Stimulated activated CD8-positive, alpha-beta memory T cell treated with anti-CD3 and anti-CD28 coated beads, Interleukin-4, amount 100 ng/mL, for 4 hours (primary cell): ENCODE results near the gene SNX20.

Experiments
- DNase-seq, 2 donors: peaks; one replicate each; pipeline ENCODE4 v3.0.0-alpha.2; 2020; ENCODE audit warnings: low read depth in 2 of 2, low spot score in 1 of 2

The SNX20 gene, protein sequence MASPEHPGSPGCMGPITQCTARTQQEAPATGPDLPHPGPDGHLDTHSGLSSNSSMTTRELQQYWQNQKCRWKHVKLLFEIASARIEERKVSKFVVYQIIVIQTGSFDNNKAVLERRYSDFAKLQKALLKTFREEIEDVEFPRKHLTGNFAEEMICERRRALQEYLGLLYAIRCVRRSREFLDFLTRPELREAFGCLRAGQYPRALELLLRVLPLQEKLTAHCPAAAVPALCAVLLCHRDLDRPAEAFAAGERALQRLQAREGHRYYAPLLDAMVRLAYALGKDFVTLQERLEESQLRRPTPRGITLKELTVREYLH

DNA sequence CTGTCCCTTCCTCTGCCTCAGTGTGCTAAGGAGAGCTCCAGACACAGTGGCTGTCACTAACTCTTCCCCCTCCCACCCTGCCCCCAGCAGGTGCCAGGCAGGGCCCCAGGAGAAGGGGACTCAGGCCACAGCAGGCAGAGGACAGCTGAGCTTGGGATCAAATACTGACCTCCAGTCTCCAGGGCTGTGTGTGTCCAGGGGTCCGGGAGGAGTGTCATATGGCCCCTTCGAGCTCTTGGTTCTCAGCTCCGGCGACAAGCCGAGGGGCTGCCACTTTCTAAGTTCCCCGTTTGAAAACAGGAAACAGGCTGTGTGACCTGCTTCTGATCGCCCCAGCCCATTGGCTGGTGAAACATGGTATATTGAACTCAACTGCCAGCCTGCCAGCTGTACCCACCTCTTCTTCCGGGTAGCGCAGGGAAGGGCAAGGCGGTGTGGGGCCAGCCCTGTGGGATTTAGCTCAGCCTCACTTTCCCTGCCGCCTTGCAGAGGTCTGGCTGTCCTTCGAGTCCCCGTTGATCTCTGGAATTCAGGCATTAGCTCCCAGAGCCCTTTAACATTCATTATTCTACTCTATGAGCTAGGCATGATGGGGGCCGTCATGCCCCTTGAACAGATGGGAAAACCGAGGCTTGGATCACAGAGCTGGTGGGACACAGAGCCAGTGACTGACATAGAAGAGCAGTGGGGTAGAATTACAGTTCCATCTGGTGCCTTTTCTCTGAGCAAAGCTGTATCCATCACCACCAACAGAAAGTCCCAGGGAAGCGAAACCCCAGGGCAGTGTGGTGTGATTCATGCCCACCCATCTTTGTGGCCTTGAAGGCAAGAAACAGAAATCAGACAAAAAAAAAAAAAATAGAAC lies at the start of gene SNX20:
TSS of gene SNX20 (minus strand) at position 292 of the 865 bp plus-strand sequence. CDS start 3,786 bp downstream, outside the sequence.
- DNase-seq, result peak in 1 of 2 donors; percentile 37

- DNase-seq, result no peak
Measured at GRCh38 chr16:50724306-50724705, 43.2 kb upstream of the SNX20 start.

DNA sequence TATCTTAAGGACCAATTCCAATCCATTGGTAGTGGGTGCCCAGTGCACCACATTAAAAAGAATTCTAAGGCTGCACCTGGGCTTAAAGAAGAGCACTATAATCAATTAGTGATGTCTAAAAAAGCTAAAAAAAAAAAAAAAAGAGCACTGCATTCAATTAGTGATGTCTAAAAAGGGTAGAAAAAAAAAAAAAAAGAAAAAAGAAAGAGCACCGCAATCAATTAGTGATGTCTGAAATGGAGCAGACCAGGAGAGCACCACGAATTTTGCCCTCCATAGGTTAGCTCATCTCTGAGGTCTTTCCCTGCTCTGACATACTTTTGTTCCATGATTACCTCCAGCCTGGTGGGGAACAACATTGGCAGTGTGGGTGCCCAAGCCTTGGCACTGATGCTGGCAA lies 41.8 kb upstream of the SNX20 start:
- no peak for DNase-seq

GRCh38 chr16:50722405-50722737 lies 41.3 kb upstream of the SNX20 start:
- no peak for DNase-seq

GRCh38 chr16:50721549-50722404 lies 40.7 kb upstream of the SNX20 start:
- no peak for DNase-seq

GRCh38 chr16:50719401-50720337 lies 38.6 kb upstream of the SNX20 start:
- DNase-seq, result no peak

- no peak for DNase-seq
Measured at GRCh38 chr16:50718761-50719400, 37.8 kb upstream of the SNX20 start.

- DNase-seq, result no peak
Measured at GRCh38 chr16:50718061-50718760, 37.1 kb upstream of the SNX20 start.

DNA sequence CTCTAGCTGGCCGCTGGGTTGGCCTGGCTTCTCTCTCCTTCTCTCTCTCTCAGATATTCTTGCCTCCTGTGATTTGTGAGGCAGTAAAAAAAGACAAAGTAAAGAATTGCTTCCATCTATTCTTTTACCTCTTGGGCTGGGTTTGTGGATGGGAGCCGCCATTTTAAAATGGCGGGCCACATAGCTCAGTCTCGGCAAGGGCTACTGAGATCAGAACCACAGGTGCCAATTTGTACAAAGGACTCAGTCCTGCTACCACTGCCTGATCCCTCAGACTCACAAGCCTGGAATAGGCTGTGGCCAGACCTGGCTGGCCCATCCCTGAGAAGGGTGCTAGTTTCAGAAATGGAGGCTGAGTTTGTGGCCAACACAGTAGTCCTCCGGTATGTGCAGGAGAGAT lies 36.4 kb upstream of the SNX20 start:
- DNase-seq, result no peak

DNA sequence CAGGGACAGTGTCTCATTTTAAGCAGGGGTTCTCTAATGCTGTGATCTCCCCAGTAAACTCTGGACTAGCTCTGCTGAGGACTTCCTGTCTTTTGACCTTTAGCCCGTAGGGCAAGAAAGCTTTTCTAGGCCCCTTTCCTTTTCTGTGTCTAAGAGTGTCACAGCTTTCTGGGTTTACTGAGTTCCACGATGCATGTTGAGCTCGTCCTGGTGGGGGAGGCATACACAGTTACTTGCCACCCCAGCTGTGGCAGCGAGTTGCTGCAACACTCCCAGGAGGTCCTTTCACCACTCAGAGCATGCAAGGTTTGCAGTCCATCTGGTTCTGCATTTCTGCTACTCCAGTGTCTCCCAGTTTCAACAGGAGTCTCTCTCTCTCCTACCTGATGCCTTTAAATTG lies 36.0 kb upstream of the SNX20 start:
- DNase-seq, result no peak

- DNase-seq, result no peak
Measured at GRCh38 chr16:50712956-50713355, 31.8 kb upstream of the SNX20 start.

GRCh38 chr16:50712560-50712898 lies 31.4 kb upstream of the SNX20 start:
- DNase-seq, result no peak

DNA sequence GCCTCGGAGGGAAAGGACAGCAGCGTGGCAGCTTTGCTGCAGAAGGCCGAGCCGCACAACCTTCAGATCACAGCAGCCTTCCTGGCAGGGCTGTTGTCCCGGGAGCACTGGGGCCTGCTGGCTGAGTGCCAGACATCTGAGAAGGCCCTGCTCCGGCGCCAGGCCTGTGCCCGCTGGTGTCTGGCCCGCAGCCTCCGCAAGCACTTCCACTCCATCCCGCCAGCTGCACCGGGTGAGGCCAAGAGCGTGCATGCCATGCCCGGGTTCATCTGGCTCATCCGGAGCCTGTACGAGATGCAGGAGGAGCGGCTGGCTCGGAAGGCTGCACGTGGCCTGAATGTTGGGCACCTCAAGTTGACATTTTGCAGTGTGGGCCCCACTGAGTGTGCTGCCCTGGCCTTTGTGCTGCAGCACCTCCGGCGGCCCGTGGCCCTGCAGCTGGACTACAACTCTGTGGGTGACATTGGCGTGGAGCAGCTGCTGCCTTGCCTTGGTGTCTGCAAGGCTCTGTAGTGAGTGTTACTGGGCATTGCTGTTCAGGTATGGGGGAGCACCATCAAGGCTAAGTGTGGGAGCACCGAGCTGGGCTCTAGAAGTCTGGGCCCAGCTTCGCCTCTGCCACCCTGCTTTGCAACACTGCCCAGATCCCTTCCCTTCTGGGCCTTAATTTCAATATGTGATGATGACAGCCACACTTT lies 30.9 kb upstream of the SNX20 start:
- no peak for DNase-seq

- DNase-seq, result no peak
Measured at GRCh38 chr16:50711040-50711439, 29.9 kb upstream of the SNX20 start.

- DNase-seq, result no peak
Measured at GRCh38 chr16:50709980-50710379, 28.9 kb upstream of the SNX20 start.

DNA sequence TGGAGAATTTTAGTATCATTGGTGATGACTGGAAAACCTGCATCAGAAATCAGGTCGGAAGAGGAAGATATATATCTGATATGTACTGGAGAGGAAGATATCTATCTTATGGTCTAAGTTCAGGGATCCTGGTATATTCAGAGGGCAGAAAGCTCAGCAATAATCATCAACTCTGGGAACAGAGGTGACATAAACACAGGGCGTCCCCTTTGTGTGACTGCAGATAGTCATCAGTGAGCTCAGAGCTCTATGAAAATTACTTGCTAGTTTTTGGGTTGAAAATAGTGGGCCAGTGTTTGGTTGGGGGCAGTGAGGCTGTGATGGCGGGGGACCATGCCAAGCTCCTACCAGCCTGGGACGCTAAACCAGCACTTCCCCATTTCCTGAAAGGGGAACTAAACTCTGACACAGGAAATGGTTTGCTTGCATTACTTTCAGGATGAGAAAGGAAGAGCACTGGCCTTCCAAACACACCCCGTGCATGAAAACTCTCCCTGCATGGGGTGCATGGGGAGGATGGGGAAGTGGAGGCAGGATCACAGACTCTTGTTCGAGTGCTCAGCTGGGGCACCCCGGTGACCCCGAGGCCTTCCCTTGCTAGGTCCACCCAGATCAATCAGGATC lies 28.1 kb upstream of the SNX20 start:
- no peak for DNase-seq

- no peak for DNase-seq
Measured at GRCh38 chr16:50708373-50709060, 27.4 kb upstream of the SNX20 start.

DNA sequence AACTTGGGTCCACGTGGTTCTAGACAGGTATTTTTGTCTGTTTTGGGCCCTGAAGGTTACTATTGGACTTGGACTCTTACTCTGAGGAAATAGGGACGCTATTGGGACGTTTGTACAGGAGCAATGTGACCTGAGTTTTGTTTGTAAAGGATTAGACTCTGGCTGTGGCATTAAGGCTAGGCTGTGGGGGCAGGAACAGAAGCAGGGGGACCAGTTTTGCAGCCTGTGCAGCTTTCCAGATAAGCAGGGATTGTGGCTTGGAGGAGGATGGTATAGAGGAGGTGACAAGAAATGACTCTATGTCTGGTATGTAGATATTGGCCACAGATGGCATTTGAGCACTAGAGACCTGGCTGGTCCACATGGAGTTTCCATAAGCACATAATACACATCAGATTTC lies 25.1 kb upstream of the SNX20 start:
- DNase-seq, result no peak
